HG03139 (cell line): Measurements from ENCODE around the gene DHX40.
A peak's percentile ranks its signal among the peaks of the same experiment; 100 is the strongest.
"Not testable (repeated sequence)": the region's sequence is repeated elsewhere in the genome, so short reads cannot be mapped to it uniquely, and the experiment has no call there.

Experiments used
- ATAC-seq: cut with Tn5 transposase; IDR thresholded peaks from one replicate; pipeline ENCODE4 v1.9.1; 2021; ENCODE audit not compliant: unreplicated experiment

Gene DHX40, protein sequence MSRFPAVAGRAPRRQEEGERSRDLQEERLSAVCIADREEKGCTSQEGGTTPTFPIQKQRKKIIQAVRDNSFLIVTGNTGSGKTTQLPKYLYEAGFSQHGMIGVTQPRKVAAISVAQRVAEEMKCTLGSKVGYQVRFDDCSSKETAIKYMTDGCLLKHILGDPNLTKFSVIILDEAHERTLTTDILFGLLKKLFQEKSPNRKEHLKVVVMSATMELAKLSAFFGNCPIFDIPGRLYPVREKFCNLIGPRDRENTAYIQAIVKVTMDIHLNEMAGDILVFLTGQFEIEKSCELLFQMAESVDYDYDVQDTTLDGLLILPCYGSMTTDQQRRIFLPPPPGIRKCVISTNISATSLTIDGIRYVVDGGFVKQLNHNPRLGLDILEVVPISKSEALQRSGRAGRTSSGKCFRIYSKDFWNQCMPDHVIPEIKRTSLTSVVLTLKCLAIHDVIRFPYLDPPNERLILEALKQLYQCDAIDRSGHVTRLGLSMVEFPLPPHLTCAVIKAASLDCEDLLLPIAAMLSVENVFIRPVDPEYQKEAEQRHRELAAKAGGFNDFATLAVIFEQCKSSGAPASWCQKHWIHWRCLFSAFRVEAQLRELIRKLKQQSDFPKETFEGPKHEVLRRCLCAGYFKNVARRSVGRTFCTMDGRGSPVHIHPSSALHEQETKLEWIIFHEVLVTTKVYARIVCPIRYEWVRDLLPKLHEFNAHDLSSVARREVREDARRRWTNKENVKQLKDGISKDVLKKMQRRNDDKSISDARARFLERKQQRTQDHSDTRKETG

DNA sequence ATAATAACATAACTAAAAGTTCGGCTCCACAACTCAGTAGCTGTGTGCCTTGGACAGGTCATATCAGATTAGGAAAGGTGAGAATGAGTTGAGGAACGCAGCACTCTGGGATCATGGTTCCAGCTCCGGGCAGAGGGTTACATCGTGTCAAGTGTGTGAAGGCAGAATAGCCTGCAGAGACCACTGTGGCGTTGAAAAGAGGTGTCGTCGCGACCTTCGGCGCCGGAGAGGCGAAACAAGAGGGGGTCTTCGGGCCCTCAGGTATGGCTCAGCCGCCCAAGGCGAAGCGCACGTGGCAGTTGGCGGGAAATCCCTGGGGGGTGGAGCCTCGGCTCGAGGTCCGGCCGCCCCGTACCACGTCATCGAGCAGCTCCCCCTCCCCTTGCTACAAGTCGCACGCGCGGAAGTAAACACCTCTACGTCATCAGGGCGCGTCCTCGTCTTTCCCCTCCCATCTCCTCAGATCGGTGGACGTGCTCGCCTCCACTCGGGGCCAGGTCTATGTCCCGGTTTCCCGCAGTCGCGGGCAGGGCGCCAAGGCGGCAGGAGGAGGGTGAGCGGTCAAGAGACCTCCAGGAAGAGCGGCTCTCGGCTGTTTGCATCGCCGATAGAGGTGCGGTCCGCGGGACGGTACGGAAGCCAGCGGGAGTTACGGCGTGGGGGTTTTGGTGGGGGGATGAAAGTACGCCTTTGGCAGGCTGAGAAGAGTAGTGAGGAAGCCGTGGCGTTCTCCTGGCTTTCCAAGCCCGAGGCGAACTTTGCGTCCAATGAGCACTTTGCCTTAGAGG is at the start of gene DHX40:
DHX40 (plus strand) TSS at position 440 of the 788 bp plus-strand sequence; CDS start at position 502, 62 bp downstream.
- peak; percentile 68 for ATAC-seq

DNA sequence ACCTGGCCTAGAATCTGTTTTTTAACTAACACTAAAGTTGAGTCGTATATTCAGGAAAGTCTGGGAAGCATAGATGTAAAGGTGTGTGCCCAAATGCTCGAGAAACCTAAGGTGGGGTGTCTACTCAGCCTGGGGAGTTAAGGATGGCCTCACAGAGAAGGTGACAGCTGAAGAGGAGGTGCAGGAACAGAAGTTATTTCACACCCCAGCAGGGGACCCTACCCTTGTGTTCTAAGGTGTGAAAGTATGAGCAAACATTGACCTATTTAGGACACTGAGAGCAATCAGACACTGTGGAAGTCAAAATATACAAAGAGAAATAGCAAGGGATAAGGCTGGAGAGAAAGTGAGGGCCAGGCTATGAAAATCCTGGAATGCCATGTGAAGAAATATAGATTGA is 49.0 kb upstream of the DHX40 start:
- no peak for ATAC-seq

DNA sequence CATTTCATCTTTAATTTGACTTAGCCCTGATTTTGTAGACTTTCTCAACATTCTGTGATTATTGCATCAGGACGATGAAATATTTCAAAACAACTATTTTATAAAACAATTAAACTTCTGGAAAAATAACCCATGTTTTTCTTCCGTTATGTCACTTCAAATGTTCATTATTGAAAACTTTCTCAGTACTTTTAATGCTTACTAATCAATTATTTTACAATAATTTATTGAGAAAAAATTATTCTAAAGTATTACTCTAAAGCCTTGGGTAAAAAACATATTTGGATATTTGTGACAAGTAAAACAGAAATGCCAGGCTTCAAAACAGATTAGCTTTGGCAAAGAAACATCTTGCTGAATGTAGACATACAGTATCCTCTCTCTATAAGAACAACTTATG is 46.3 kb upstream of the DHX40 start:
- ATAC-seq, result no peak

DNA sequence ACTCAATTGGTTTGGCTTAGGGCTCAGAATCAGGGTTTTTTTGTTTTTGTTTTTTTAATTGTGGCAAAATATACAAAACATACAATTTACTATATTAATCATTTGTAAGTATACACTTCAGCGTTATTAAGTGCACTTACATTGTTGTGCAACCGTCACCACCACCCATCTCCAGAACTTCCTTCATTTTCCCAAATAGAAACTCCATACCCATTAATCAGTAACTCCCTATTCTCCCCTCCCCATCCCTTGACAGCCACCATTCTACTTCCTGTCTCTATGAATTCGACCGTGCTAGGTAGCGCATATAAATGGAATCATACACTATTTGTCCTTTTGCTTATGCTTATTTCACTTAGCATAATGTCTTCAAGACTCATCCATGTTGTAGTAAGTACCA is 45.2 kb upstream of the DHX40 start:
- ATAC-seq, result no peak

DNA sequence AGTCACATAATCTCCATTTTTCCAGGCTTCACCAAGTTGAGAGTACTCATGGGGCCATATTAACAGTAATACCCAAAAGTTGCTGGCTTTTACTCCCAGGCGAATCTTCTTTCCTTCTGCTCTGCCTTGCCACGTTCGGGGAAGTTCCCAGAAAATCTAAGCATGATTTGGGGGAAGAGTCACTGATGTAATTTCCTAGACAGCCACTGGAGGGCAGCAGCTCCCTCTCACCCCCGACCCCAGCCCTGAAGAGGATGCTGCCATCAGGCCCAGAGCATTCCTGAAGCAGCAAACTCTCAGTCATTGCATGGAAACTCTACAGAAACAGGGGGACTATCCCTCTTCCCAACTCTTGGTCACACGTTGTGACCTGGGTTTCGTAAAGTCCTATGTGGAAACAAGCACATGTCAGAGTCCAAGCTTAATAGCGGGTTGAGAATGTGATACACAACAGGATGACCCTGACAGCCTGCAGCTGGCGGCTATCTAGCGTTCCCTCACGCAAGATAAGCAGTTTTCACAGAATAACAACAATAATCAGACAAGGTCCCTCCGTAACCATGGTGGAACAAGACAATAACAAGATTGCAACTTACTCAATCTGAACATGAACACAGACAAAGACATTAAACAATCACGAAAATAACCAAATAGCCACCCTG is 43.8 kb upstream of the DHX40 start:
- no peak for ATAC-seq

DNA sequence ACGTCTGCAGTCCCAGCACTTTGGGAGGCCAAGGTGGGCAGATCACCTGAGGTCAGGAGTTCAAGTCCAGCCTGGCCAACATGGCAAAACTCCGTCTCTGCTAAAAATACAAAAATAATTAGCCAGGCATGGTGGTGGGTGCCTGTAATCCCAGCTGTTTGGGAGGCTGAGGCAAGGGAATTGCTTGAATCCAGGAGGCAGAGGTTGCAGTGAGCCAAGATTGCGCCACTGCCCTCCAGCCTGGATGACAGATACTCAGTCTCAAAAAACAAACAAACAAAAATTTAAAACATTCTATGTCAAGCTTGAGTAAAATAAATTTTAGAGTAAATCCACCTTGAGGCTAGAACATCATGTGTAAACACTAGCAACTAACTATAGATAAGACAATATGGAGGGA is 40.5 kb upstream of the DHX40 start:
- not testable (repeated sequence) for ATAC-seq

DNA sequence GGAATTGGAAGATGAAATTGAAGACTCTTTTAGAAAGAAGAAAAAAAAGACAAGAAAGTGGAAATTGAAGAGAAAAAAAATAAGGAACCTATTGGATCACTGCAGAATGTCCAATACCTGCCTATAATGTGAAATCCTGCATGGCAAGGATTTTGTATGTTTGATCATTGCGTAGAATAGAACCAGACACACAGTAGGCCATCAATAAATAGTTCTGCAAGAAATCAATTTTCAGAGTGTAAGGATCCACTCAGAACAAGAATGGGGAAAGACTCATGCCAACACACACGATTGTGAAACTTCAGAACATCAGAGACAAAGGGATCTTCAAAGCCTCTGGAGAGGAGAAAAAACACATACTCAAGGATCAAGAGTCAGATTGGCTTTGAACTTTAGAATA is 39.7 kb upstream of the DHX40 start:
- no peak for ATAC-seq

DNA sequence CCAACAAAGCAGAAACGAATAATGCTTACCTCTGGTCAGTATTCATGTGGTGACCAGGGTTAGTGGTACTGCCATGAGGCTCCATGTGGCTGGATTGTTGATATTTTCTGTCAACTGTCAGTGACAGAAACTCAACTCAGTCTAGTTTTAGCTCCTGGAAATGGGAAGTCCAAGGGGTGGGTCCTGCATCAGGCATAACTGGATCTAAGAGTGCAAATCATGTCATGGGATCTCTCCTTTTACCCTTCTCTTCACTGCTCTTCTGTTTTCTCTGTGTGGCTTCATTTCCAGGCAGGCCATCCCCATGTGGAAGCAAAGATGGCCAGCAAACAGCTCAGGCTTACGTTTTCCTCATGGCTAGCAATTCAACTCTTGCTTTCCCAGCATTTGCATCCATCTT is 39.0 kb upstream of the DHX40 start:
- ATAC-seq, result no peak

DNA sequence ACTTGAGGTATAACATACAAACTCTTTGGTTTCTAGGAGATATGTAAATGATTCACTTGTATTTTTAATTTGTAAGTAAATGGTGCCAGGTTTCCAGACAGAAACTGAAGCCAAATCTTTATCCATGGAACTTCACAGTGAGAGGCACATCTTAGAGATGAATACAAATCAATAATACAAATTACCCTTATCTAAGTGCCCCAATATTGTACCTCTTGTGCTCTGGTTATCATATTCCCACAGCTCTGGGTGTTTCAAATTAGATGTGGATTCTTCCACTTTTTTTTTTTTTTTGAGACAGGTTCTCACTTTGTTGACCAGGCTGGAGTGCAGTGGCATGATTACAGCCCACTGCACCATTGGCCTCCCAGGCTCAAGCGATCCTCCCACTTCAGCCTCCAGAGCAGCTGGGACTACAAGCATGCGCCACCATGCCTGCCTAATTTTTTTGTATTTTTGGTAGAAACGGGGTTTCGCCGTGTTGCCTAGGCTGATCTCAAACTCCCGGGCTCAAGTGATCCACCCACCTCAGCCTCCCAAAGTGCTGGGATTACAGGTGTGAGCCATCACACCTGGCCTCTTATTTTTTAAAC is 38.0 kb upstream of the DHX40 start:
- ATAC-seq, result no peak

DNA sequence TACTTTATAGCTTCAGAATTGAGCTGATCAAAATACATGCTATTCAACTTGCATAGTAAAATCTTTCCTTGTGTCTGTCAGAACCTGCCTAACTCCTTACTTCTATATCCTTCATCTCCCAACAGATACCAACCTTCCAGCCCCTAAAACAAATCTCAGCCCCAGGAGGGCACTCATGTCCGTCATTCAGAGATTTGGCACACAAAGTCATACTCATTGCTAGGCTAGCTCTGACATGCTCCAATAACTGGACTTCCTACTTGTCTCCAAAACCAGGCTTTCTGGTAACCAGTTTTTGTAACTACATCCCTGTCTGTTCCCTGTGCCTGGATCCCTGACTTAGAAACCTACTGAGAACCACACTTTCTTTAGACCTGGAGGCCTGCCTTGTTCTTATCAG is 37.5 kb upstream of the DHX40 start:
- ATAC-seq, result no peak

DNA sequence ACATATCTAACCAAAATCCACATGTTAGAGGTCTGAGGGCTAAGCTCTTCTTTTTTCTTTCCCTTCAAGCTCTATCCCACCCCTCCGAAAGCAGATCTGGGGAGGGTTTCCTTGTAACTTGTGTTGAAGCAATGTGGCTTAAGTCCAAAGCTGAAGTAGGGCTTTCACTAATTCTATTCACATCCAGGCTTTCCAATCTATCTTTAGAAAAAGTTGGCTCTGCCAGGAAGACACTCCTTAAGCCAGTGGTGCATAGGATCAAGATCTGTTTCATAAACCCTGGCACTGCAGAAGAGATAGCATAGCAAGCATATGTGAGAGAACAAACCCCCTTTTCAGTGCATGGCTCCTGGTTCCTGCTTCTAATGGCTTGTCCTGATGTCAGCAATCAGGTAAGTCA is 34.9 kb upstream of the DHX40 start:
- ATAC-seq, result no peak

DNA sequence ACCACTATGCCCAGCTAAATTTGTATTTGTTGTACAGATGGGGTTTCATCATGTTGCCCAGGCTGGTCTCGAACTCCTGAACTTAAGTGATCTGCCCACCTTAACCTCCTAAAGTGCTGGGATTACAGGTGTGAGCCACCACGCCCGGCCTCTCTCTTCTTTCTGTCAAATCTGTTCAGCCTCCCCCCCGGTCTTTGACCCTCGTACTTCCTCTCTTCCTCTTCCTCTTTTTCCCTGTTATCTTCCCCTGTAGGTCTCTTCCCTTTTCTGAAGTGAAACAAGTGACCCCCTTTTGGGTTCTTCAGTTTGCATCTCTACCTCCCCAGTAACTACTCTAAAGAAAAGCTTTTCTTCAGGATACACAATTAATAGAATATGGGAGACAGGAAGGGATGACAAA is 31.7 kb upstream of the DHX40 start:
- no peak for ATAC-seq

DNA sequence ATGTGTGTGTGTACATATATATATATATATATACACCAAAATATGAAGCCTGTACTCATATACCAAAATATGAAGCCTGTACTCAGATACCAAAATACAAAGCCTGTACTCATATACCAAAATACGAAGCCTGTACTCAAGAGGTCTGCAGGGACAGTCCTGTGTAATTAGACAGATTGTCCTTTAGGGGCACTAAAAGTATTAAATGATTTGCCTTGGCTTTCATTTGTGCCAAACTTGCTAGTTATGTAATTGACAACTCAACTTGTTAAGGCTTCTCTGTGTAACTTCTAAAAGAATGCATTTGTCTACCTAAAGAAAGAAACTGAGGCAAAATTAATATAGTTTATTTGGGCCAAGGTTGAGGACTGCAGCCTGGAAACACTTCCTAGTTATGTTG is 30.8 kb upstream of the DHX40 start:
- ATAC-seq, result no peak

DNA sequence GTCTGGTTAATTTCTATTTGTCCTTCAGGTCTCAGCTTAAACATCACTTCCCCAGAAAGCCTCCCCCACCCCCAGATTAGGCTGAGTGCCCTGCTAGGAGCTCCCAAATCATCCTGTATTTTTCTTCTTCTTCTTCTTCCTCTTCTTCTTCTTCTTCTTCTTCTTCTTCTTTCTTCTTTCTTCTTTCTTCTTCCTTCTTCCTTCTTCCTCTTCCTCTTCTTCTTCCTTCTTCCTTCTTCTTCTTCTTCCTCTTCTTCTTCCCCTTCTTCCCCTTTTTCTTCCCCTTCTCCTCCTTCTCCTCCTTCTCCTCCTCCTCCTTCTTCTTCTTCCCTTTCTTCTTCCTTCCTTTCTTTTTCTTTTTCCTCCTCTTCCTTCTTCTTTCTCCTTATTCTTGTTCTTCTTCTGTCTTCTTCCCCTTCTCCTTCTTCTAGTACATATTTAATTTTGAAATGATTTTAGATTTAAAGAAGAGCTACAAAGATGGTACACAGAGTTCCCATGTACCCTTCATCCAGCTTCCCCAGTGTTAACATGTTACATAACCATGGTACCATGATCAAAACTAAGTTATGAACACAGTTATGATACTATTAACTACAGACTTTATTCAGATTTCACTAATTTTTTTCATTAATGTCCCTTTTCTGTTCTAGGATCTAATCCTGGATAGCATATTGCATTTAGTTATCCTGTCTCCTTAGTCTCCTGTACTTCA is 27.1 kb upstream of the DHX40 start:
- ATAC-seq, result no peak

DNA sequence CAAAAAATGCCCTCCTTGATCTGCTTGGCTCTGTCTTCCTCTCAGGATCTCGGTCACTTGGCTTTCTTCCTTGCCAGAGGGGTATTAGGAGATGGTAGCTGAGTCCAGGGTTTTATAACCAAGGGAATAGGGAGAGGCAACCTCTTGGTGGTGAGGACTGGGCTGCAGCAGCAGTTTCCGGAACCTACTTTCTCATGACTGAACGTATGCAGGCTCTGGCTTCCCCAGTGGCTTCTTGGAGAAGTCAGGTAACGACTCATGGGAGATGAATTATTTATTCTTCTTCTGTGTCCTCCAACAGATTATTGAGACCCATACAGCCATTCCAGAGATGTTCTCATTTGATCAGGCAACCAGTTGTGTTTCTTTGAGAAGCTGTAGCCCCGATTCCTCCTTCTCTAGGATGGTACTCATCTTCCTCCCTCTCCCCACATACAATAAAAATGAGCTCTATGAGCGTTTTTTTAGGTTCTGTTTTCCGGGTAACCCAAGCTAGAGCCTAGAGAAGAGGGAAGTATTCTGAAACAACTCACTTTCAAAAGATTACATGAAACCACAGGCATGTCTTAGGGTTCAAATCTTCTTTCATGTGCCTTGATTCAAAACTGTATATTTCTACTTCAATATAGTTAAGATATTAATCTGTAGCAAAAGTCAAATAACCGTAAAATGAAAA is 22.3 kb upstream of the DHX40 start:
- no peak for ATAC-seq

DNA sequence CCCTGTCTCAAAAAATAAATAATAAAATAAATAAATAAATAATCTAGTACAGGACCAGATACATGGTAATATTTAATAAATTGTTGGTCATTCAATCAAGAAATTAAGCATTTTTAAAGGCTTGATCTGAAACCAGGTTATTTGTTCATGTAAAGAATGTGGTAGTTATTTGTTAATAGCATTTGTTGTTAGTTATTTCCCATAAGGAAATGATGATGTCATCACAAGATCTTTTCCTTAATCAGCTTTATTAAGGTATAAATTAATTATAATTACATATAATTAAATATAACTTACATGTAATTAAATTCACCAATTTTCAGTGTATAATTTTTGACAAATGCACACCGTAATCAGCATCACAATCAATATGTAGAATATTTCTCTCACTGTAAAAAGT is 19.5 kb upstream of the DHX40 start:
- no peak for ATAC-seq

DNA sequence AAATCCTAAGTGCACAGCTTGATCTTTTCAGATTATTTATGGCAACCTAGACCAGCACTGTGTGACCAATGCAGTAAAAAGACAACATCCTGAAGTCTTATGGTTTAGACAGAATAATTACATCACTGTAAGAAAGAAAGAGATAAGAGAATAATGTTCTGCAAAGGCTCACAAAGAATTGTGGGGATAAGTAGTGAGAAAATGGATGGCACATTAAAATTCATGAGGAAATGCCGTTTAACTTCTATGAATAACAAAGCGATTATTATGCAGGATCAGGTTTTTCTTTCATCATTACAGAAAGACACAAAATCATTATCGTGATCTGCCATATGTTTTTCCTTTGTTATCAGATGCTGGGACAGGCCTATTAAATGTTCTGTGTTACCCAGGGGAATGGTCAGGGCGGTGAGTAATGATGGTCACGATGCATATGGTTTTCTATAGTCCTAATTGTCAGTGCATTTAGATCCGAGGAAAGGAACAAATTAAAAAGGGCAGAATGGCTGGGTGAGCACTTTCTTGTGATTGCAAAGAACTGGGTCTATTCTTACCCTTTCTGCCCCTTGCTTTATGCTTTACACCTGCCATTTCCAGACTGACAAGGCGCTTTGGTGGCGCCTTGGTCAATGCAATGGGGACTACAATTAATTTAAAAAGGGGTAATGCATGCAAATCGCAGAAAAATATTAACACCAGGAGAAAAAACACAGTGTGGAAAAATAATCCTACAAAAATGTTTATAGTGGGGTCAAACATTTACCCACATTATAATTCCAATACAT is 18.1 kb upstream of the DHX40 start:
- no peak for ATAC-seq

DNA sequence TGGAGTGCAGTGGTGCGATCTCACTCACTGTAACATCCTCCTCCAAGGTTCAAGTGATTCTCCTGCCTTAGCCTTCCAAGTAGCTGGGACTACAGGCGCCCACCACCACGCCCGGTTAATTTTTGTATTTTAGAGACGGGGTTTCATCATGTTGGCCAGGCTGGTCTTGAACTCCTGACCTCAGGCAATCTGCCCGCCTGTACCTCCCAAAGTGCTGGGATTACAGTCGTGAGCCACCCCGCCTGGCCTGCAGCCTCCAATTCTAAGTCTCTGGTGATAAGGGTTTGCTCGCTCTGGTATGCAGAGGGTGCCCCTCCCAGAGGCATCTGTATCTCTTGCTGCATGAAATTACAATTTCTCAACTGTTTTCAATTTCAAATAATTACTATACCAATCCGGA is 16.4 kb upstream of the DHX40 start:
- not testable (repeated sequence) for ATAC-seq

DNA sequence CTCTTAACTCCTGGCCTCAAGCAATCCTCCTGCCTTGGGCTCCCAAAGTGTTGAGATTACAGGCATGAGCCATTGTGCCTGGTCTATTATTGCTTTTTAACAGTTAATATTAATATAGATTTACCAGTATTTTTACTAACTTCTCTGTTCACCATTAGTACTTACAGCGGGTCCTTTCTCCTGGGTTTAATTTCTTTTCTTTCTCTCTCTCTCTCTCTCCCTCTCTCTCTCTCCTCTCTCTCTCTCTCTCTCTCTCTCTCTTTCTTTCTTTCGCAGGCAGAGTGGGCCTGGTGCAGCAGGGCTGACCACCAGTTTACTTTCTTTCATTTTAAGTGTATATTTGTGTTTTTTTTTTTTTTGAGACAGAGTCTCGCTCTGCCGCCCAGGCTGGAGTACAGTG is 14.7 kb upstream of the DHX40 start:
- ATAC-seq, result no peak
